Breast epithelium (tissue), 4 donors: ENCODE data around the gene WDR36. TPM values are rescaled to one million over a fixed set of nuclear protein-coding genes. Genes with fewer than 3 reads are reported as not detected.

Experiments
- DNase-seq, 2 donors: peaks; one replicate each; pipeline ENCODE4 v3.0.0-alpha.2; 2019; ENCODE audit warnings: low spot score in 2 of 2
- H3K27ac ChIP-seq, 2 donors: fragments of 200-600 bp; sonication (generic) in 1 of 2; one replicate each; pipeline ENCODE4 v1.5.1; 2016 to 2019; ENCODE audit warnings: mild to moderate bottlenecking in 1 of 2
- H3K27me3 ChIP-seq, 2 donors: fragments of 200-600 bp; sonication (generic) in 1 of 2; one replicate each; pipeline versions ENCODE4 v1.5.1 to v1.6.0; 2017 to 2019; ENCODE audit warnings: control low read depth in 1 of 2, mild to moderate bottlenecking in 1 of 2
- H3K36me3 ChIP-seq: fragments of 200-600 bp; one replicate; pipeline ENCODE4 v1.5.1; 2019
- H3K4me1 ChIP-seq, 2 donors: fragments of 200-600 bp; sonication (generic); one replicate each; pipeline ENCODE4 v1.5.1; 2016 to 2019; ENCODE audit warnings: control low read depth in 1 of 2
- H3K4me3 ChIP-seq, 3 donors: fragments of 200-600 bp; sonication (generic); 1 replicate in 2 of 3; 2 replicates in 1 of 3; pipeline ENCODE4 v1.5.1; 2016 to 2019; ENCODE audit warnings: mild to moderate bottlenecking in 3 of 3, moderate library complexity in 2 of 3
- H3K9me3 ChIP-seq, 2 donors: fragments of 200-600 bp; sonication (generic) in 1 of 2; one replicate each; pipeline ENCODE4 v1.5.1; 2016 to 2019; ENCODE audit warnings: control low read depth in 1 of 2
- POLR2A ChIP-seq: fragments of 450-650 bp; IDR thresholded peaks from one replicate; pipeline ENCODE4 v1.6.1; 2016; ENCODE audit warnings: antibody characterized with exemption, mild to moderate bottlenecking, moderate library complexity
- POLR2AphosphoS5 ChIP-seq, 3 donors: sonication (generic); formaldehyde crosslinking; IDR thresholded peaks; one replicate each; pipeline ENCODE4 v1.6.1; 2017; ENCODE audit warnings: antibody characterized with exemption in 3 of 3
- intact Hi-C: fragments of 100-400 bp; cut with DNase I; formaldehyde crosslinking; loops from one replicate; pipeline ENCODE4 v1.15.1; 2023; ENCODE audit warnings: low total_unique reads
- total RNA-seq, 3 donors: library from RNA; depleted of rRNA; stranded (reverse); fragments of >200 nt; gene quantifications; one replicate each; pipeline ENCODE4 v1.1.0, GENCODE V29; 2016
- TF ChIP-seq, protein P1 (sequence below), 3 donors: fragments of 450-650 bp; IDR thresholded peaks; one replicate each; pipeline ENCODE4 v1.5.1; 2016 to 2017; ENCODE audit warnings: antibody characterized with exemption in 3 of 3, mild to moderate bottlenecking in 3 of 3, moderate library complexity in 3 of 3

Gene WDR36
- total RNA-seq, 3 donors from 2014 or later, result 27.2 to 41.4 (median 37.2) TPM

DNA sequence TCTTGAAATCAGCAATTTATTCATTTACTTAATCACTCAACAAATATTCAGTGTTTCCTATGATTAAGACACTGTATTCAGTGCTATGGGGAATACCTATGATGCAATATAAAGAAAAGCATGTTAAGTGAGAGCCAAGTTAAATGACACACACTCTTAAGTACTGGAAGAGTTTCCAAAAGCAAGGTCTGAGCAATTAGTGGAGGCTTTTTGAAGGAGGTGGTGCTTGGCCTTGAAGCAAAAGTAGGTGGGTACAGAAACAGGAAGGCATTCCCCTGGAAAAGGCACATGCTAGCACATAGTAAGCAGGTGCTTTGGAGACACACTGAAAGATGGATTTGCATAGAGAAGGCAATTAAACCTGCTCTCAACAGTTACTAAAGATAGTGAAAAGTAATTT is 16.6 kb upstream of the WDR36 start:
- intact Hi-C loops, result no loop called here
- Histone ChIP-seq H3K27me3 (no peaks in the 10 kb centered on the region), H3K9me3 (no peaks in the 10 kb centered on the region), H3K36me3 (no peaks in the 10 kb centered on the region), H3K4me1 (no peaks in the 10 kb centered on the region), H3K27ac (peak overlapping the region in 1 of 2 donors; percentile 22), H3K4me3 (no peak overlapping the region)
- TF ChIP-seq, protein P1, sequence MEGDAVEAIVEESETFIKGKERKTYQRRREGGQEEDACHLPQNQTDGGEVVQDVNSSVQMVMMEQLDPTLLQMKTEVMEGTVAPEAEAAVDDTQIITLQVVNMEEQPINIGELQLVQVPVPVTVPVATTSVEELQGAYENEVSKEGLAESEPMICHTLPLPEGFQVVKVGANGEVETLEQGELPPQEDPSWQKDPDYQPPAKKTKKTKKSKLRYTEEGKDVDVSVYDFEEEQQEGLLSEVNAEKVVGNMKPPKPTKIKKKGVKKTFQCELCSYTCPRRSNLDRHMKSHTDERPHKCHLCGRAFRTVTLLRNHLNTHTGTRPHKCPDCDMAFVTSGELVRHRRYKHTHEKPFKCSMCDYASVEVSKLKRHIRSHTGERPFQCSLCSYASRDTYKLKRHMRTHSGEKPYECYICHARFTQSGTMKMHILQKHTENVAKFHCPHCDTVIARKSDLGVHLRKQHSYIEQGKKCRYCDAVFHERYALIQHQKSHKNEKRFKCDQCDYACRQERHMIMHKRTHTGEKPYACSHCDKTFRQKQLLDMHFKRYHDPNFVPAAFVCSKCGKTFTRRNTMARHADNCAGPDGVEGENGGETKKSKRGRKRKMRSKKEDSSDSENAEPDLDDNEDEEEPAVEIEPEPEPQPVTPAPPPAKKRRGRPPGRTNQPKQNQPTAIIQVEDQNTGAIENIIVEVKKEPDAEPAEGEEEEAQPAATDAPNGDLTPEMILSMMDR (IDR thresholded peaks at IDR 0.05), result no peak
- TF ChIP-seq POLR2A (no peak), POLR2AphosphoS5 (IDR thresholded peaks at IDR 0.05) (no peak)
- no peak for DNase-seq

DNA sequence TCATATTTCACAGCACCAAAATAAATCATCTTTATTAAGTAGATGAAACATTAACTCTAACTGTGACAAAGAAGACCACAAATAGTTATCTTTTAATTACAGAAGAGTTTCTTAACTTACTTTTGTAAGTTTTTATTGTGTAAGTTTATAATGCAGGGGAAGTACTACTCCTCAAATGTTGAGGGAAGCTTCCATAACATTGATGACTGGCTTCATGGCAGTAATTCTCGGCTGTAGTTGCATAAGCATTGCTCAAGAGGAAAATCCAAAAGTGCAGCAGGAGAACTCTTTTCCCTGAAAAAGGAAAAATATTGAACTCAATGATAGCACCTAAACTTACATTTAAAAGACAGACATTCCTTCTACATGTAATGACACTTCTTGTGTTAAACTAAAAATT is 16.1 kb upstream of the WDR36 start:
- intact Hi-C loops, result no loop called here
- no peak overlapping the region for H3K27ac ChIP-seq
- no peak for TF ChIP-seq POLR2A

DNA sequence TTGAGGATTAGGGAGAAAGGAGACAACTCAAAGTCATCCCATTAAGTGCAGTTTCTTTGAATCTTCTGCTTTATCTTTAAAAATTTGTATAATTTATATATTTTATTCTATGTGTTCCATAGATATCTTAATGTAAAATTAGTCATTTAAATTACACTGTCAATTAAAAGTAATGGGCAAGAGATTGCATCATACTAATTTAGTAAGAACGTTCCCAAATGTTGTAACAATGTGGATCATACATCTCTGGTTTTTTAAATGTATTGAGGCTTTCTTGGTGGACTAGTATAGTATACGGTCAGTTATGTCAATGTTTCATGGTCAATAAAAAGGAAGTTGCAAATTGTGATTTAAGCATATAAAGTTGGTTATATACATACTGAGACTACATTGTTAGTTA is 14.5 kb upstream of the WDR36 start:
- TF ChIP-seq POLR2AphosphoS5 (IDR thresholded peaks at IDR 0.05) (no peak), POLR2A (no peak)
- TF ChIP-seq, protein P1 (IDR thresholded peaks at IDR 0.05), result no peak
- Histone ChIP-seq H3K27ac (no peak overlapping the region), H3K36me3 (no peaks in the 10 kb centered on the region), H3K4me1 (no peaks in the 10 kb centered on the region), H3K4me3 (no peak overlapping the region), H3K9me3 (no peaks in the 10 kb centered on the region), H3K27me3 (no peaks in the 10 kb centered on the region)
- no peak for DNase-seq
- intact Hi-C loops, result no loop called here

More for the DNA sequence above, 16.1 kb upstream of the WDR36 start:
- no peak for DNase-seq
- Histone ChIP-seq H3K27me3 (no peaks in the 10 kb centered on the region), H3K9me3 (no peaks in the 10 kb centered on the region), H3K4me1 (no peaks in the 10 kb centered on the region), H3K36me3 (no peaks in the 10 kb centered on the region), H3K4me3 (no peak overlapping the region)

DNA sequence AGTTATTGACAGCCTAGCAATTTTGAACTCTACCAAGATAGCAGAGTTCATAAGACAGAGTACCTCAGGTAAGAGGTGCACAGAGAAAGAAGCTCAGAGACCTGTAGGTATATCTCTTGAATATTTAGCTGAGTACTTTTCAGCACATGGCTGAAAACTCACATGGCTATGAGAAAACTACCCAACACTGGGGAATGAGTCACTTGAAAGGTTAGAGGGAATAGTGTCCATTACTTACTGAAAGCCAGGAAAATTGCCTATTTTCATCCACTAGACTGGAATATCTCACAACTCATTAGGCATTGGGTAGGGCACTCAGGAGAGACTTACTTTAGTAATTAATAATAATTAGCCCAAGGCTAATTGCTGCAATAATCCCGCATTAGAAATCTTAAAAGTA is 12.3 kb upstream of the WDR36 start:
- intact Hi-C loops, result no loop called here
- no peak overlapping the region for H3K4me3 ChIP-seq
- H3K27me3 ChIP-seq, result no peaks in the 10 kb centered on the region
- H3K36me3 ChIP-seq, result no peaks in the 10 kb centered on the region
- no peak for TF ChIP-seq POLR2A
- TF ChIP-seq, protein P1 (IDR thresholded peaks at IDR 0.05), result no peak
- no peak for TF ChIP-seq POLR2AphosphoS5 (IDR thresholded peaks at IDR 0.05)
- no peaks in the 10 kb centered on the region for H3K9me3 ChIP-seq
- no peaks in the 10 kb centered on the region for H3K4me1 ChIP-seq
- no peak overlapping the region for H3K27ac ChIP-seq
- no peak for DNase-seq

DNA sequence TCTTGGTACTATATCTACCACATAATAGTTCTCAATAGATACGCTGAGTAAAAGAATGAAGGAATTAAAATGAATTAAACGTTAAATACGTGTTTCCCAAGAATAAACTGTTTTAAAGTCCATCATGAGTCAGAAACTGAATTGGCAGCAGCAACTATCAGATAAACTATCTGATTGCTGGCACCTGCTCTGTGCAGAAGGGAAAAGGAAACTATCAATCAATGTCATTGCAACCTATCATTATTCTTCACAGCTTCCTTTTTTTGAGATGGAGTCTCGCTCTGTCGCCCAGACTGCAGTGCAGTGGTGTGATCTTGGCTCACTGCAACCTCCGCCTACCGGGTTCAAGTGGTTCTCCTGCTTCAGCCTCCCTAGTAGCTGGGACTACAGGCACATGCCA is 8.8 kb upstream of the WDR36 start:
- H3K4me1 ChIP-seq, result no peaks in the 10 kb centered on the region
- TF ChIP-seq, protein P1 (IDR thresholded peaks at IDR 0.05), result no peak
- TF ChIP-seq POLR2AphosphoS5 (IDR thresholded peaks at IDR 0.05) (no peak), POLR2A (no peak)
- H3K27ac ChIP-seq, result no peak overlapping the region
- intact Hi-C loops, result no loop called here
- H3K9me3 ChIP-seq, result no peaks in the 10 kb centered on the region
- H3K27me3 ChIP-seq, result no peaks in the 10 kb centered on the region
- H3K36me3 ChIP-seq, result no peaks in the 10 kb centered on the region
- H3K4me3 ChIP-seq, result no peak overlapping the region
- DNase-seq, result no peak

DNA sequence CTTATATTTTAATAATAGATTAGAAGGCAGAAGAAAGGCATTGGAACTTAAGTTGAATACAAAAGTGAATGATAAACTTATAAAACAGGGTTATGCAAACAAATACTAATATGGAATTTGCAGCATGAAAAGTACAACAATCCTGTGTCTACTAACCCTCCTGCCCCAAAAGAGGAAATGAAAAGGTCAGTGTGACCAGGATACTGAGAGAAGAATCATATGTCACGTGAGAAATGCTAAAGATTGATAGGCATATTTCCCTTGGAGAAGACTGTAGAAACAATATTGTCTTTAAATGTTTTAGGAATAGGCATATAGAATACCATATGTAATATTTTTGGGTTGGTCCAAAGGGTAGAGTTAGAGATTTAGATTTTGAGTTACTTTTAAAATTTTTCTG is 3.8 kb downstream of the WDR36 start:
- no peak for DNase-seq
- peaks cover 6% of the 10 kb centered on the region for H3K36me3 ChIP-seq
- TF ChIP-seq POLR2AphosphoS5 (IDR thresholded peaks at IDR 0.05) (no peak), POLR2A (no peak)
- TF ChIP-seq, protein P1 (IDR thresholded peaks at IDR 0.05), result no peak
- no peaks in the 10 kb centered on the region for H3K27me3 ChIP-seq
- intact Hi-C loops, result no loop called here
- H3K9me3 ChIP-seq, result no peaks in the 10 kb centered on the region
- peaks cover 0 to 11% of the 10 kb centered on the region in 2 donors for H3K4me1 ChIP-seq
- no peak overlapping the region for H3K4me3 ChIP-seq
- no peak overlapping the region for H3K27ac ChIP-seq
